Measurements from ENCODE around the gene C6orf132.

Gene C6orf132

DNA sequence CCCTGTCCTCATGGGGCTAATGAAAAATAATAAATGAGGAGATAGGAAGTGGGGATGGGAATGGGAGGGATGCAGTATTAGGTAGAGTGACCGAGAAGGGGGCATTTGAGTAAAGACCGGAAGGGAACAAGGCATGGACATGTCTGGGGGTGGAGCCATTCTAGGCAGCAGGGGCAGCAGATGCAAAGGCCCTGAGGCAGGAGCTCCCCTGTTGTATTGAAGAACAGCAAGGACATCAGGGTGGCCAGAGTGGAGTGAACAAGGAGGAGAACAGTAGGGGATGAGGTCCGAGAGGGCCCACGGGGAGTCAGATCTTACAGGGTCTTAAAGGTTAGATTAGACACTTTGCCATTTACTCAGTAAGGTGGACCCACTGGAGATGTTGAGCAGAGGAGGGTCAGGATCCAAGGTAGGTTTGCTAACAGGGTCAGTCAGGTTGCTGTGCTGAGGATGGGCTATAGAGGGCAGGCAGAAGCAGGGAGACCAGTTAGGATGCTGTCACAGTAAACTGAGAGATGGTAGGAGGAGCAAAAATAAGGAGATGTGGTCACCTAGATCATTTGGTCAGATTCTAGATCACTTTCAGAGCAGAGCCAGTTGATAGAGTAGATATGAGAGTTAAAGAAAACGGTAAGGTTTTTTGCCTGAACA is 73.4 kb downstream of the C6orf132 start:
- no peak for DNase-seq

DNA sequence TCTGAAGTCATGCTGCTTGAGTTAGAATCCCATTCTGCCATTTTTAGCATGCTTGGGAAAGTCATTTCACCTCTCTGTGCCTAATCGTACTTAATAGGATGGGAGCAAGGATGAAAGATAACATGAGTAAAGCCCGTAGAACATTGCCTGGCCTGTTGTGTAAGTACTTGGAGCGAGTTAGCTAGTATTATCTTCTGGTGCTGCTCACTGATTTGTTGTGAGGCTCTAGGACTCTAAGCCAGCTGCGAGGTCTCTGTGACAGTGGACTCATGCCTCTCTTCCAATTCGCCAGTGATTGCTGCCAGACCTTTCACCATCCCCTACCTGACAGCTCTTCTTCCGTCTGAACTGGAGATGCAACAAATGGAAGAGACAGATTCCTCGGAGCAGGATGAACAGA is 74.2 kb downstream of the C6orf132 start:
- no peak for DNase-seq

DNA sequence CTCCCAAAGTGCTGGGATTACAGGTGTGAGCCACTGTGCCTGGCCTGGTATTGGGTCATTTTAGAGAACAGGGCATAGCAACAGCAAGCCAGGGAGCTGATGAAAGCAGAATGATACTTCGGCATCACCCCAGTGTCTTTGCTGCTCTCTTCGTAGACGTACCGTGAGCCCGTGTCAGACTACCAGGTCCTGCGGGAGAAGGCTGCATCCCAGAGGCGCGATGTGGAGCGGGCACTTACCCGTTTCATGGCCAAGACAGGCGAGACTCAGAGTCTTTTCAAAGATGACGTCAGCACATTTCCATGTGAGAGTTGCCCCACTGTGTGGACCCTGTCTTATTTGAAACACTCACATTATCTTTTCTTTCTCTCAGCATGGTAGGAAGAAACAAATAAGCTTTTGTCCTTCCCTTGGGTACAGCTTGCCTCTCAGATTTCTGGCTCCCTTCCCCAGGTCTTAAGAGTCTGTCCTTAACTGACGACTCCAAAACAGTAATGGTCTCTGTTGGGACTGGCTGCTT is 76.2 kb downstream of the C6orf132 start:
- DNase-seq: no peak

DNA sequence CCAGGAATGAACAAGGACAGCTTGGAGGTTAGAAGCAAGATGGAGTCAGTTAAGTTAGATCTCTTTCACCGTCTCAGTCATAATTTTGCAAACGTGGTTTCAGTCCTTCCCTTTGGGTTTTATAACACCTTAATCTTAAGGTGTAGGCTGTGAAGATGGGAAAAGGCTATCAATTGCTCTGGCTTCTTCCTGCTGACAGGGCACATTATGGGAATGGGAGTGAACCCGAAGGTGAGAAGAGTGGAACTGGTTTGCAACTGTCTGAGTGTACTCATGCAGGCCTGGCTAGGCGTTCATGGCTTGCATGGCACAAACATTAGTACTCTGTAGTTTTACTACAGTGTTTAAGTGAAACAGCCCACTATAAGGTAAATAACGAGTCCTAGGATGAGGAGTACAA is 82.7 kb downstream of the C6orf132 start:
- no peak for DNase-seq

DNA sequence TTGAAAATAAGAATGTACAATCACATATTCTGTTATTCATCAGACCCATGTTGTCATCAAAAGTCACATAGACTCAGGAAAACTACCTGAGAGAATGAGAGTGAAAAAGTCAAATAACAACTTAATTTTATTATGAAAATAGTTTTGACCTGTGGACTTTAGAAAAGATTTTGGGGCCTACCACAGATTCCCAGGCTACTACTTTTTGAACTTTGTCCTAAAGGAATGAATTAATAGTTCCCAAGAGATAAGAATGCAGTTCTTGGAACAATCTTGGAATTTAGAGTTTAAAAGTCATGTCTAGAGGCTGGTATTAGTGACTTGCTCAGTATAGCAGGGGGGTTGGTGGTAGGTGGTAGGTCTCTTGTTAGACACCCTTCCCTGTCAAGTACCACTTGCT is 88.8 kb downstream of the C6orf132 start:
- no peak for DNase-seq

DNA sequence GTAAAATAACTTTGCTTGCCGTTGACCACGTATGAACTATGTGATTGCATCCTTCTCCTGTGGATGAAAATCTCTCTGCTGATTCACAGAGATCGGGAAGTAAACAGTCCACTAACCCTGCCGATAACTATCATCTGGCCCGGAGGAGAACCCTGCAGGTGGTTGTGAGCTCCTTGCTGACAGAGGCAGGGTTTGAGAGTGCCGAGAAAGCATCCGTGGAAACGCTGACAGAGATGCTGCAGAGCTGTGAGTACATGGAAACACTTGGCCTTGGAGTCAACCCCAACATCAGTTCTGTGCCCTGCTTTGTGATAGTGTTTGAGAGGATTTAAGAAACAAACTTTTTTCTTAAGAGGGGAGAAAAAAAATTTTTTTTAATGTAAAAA is 91.2 kb downstream of the C6orf132 start:
- DNase-seq: no peak
